ENCODE results near the gene L3MBTL1. TPM values are rescaled to one million over a fixed set of nuclear protein-coding genes. Genes with fewer than 3 reads are reported as not detected.

L3MBTL1 gene
- total RNA-seq, 2 experiments from 2014 or later = 5.6 to 6.7 TPM

- Mint-ChIP-seq H3K36me3 (ENCODE audit: low read depth) (peaks cover 2% of the 10 kb centered on the region), H3K4me1 (ENCODE audit: low read depth) (no peaks in the 10 kb centered on the region), H3K9me3 (ENCODE audit: insufficient read depth) (no peaks in the 10 kb centered on the region), H3K27ac (no peak overlapping the region), H3K4me3 (no peak overlapping the region), H3K27me3 (ENCODE audit: low read depth) (no peaks in the 10 kb centered on the region)
- ATAC-seq (no peak), DNase-seq (no peak)
- ChIA-PET POLR2A (no interaction called here), CTCF (no interaction called here)
These were observed 40.9 kb downstream of the L3MBTL1 start for GRCh38 chr20:43548273-43548880.

- H3K9me3 Mint-ChIP-seq (ENCODE audit: insufficient read depth) = no peaks in the 10 kb centered on the region
- H3K4me3 Mint-ChIP-seq = no peak overlapping the region
- DNase-seq = no peak
- H3K27me3 Mint-ChIP-seq (ENCODE audit: low read depth) = peaks cover 3% of the 10 kb centered on the region
- H3K4me1 Mint-ChIP-seq (ENCODE audit: low read depth) = no peaks in the 10 kb centered on the region
- ATAC-seq = no peak
- ChIA-PET CTCF (interaction anchor here (1.2 kb wide), 1 partner anchor 11 kb away, joined by 7 read pairs; no protein-coding TSS in a partner anchor), POLR2A (no interaction called here)
- peaks cover 2% of the 10 kb centered on the region for H3K36me3 Mint-ChIP-seq (ENCODE audit: low read depth)
- H3K27ac Mint-ChIP-seq = no peak overlapping the region
These were observed 42.0 kb downstream of the L3MBTL1 start for GRCh38 chr20:43549416-43550065.

GRCh38 chr20:43550456-43550855 is 43.0 kb downstream of the L3MBTL1 start:
- peaks cover 3% of the 10 kb centered on the region for H3K27me3 Mint-ChIP-seq (ENCODE audit: low read depth)
- CTCF ChIA-PET = interaction anchor here (1.2 kb wide), 1 partner anchor 12 kb away, joined by 7 read pairs; no protein-coding TSS in a partner anchor

GRCh38 chr20:43554369-43554768 is 46.9 kb downstream of the L3MBTL1 start:
- CTCF ChIA-PET = no interaction called here
- Mint-ChIP-seq H3K27me3 (ENCODE audit: low read depth) (peaks cover 3% of the 10 kb centered on the region), H3K4me1 (ENCODE audit: low read depth) (no peaks in the 10 kb centered on the region), H3K27ac (no peak overlapping the region), H3K9me3 (ENCODE audit: insufficient read depth) (no peaks in the 10 kb centered on the region), H3K4me3 (no peak overlapping the region), H3K36me3 (ENCODE audit: low read depth) (no peaks in the 10 kb centered on the region)
- DNase-seq (no peak), ATAC-seq (no peak)
- POLR2A ChIA-PET = no interaction called here

More at GRCh38 chr20:43550456-43550855, 43.0 kb downstream of the L3MBTL1 start:
- POLR2A ChIA-PET = no interaction called here
- no peak for DNase-seq
- no peak overlapping the region for H3K4me3 Mint-ChIP-seq
- peaks cover 2% of the 10 kb centered on the region for H3K36me3 Mint-ChIP-seq (ENCODE audit: low read depth)
- H3K27ac Mint-ChIP-seq = no peak overlapping the region
- ATAC-seq = no peak
- no peaks in the 10 kb centered on the region for H3K9me3 Mint-ChIP-seq (ENCODE audit: insufficient read depth)
- H3K4me1 Mint-ChIP-seq (ENCODE audit: low read depth) = no peaks in the 10 kb centered on the region

GRCh38 chr20:43558412-43559146 is 51.1 kb downstream of the L3MBTL1 start, which contains the start of gene SGK2:
Gene SGK2, plus strand, starts transcription at chr20:43559027. Its CDS starts 7,469 bp downstream, at chr20:43566496.
- Mint-ChIP-seq H3K27ac (no peak within 1 kb of the TSS), H3K36me3 (ENCODE audit: low read depth) (no peaks in the 10 kb centered on the region)
- DNase-seq = no peak

GRCh38 chr20:43559147-43559987 is 51.9 kb downstream of the L3MBTL1 start:
- Mint-ChIP-seq H3K27ac (no peak overlapping the region), H3K9me3 (ENCODE audit: insufficient read depth) (no peaks in the 10 kb centered on the region), H3K4me1 (ENCODE audit: low read depth) (no peaks in the 10 kb centered on the region), H3K4me3 (no peak overlapping the region), H3K27me3 (ENCODE audit: low read depth) (peaks cover 4% of the 10 kb centered on the region), H3K36me3 (ENCODE audit: low read depth) (no peaks in the 10 kb centered on the region)
- ChIA-PET POLR2A (no interaction called here), CTCF (interaction anchor here (1.0 to 1.1 kb wide), 2 partner anchors 8 to 21 kb away, joined by 3 to 7 read pairs; no protein-coding TSS in a partner anchor)
- ATAC-seq (no peak), DNase-seq (no peak)

More at GRCh38 chr20:43558412-43559146, 51.1 kb downstream of the L3MBTL1 start, which contains the start of gene SGK2:
- POLR2A ChIA-PET = no interaction called here
- ATAC-seq = no peak
- Mint-ChIP-seq H3K9me3 (ENCODE audit: insufficient read depth) (no peaks in the 10 kb centered on the region), H3K4me1 (ENCODE audit: low read depth) (no peaks in the 10 kb centered on the region), H3K4me3 (no peak within 1 kb of the TSS), H3K27me3 (ENCODE audit: low read depth) (peaks cover 5% of the 10 kb centered on the region)
- CTCF ChIA-PET = interaction anchor here (1.0 to 1.1 kb wide), 2 partner anchors 9 to 20 kb away, joined by 3 to 7 read pairs; no protein-coding TSS in a partner anchor

GRCh38 chr20:43560974-43561373 is 53.5 kb downstream of the L3MBTL1 start:
- H3K4me3 Mint-ChIP-seq = no peak overlapping the region
- ChIA-PET CTCF (no interaction called here), POLR2A (no interaction called here)
- DNase-seq = no peak
- peaks cover 2% of the 10 kb centered on the region for H3K27me3 Mint-ChIP-seq (ENCODE audit: low read depth)
- no peaks in the 10 kb centered on the region for H3K4me1 Mint-ChIP-seq (ENCODE audit: low read depth)
- no peaks in the 10 kb centered on the region for H3K9me3 Mint-ChIP-seq (ENCODE audit: insufficient read depth)
- ATAC-seq = no peak
- no peak overlapping the region for H3K27ac Mint-ChIP-seq
- no peaks in the 10 kb centered on the region for H3K36me3 Mint-ChIP-seq (ENCODE audit: low read depth)

GRCh38 chr20:43563429-43563828 is 55.9 kb downstream of the L3MBTL1 start:
- H3K9me3 Mint-ChIP-seq (ENCODE audit: insufficient read depth) = no peaks in the 10 kb centered on the region
- peaks cover 2% of the 10 kb centered on the region for H3K27me3 Mint-ChIP-seq (ENCODE audit: low read depth)
- ChIA-PET POLR2A (no interaction called here), CTCF (no interaction called here)
- no peaks in the 10 kb centered on the region for H3K36me3 Mint-ChIP-seq (ENCODE audit: low read depth)
- no peak overlapping the region for H3K4me3 Mint-ChIP-seq
- ATAC-seq = no peak
- no peak overlapping the region for H3K27ac Mint-ChIP-seq
- no peak for DNase-seq
- no peaks in the 10 kb centered on the region for H3K4me1 Mint-ChIP-seq (ENCODE audit: low read depth)

- ChIA-PET CTCF (no interaction called here), POLR2A (no interaction called here)
- no peaks in the 10 kb centered on the region for H3K4me1 Mint-ChIP-seq (ENCODE audit: low read depth)
- no peak for DNase-seq
- H3K27me3 Mint-ChIP-seq (ENCODE audit: low read depth) = peaks cover 2% of the 10 kb centered on the region
- ATAC-seq = no peak
- H3K4me3 Mint-ChIP-seq = no peak overlapping the region
- no peaks in the 10 kb centered on the region for H3K9me3 Mint-ChIP-seq (ENCODE audit: insufficient read depth)
- H3K27ac Mint-ChIP-seq = no peak overlapping the region
- no peaks in the 10 kb centered on the region for H3K36me3 Mint-ChIP-seq (ENCODE audit: low read depth)
These were observed 56.5 kb downstream of the L3MBTL1 start for GRCh38 chr20:43563991-43564390.

- Mint-ChIP-seq H3K27ac (no peak overlapping the region), H3K36me3 (ENCODE audit: low read depth) (no peaks in the 10 kb centered on the region), H3K9me3 (ENCODE audit: insufficient read depth) (no peaks in the 10 kb centered on the region), H3K4me1 (ENCODE audit: low read depth) (no peaks in the 10 kb centered on the region), H3K27me3 (ENCODE audit: low read depth) (peaks cover 2% of the 10 kb centered on the region), H3K4me3 (no peak overlapping the region)
- ChIA-PET CTCF (no interaction called here), POLR2A (no interaction called here)
- ATAC-seq (no peak), DNase-seq (no peak)
These were observed 57.0 kb downstream of the L3MBTL1 start for GRCh38 chr20:43564455-43564854.

- DNase-seq (no peak), ATAC-seq (no peak)
- Mint-ChIP-seq H3K4me1 (ENCODE audit: low read depth) (no peaks in the 10 kb centered on the region), H3K36me3 (ENCODE audit: low read depth) (no peaks in the 10 kb centered on the region), H3K4me3 (no peak overlapping the region), H3K9me3 (ENCODE audit: insufficient read depth) (no peaks in the 10 kb centered on the region), H3K27me3 (ENCODE audit: low read depth) (peaks cover 2% of the 10 kb centered on the region), H3K27ac (no peak overlapping the region)
- POLR2A ChIA-PET = no interaction called here
- CTCF ChIA-PET = no interaction called here
These were observed 57.7 kb downstream of the L3MBTL1 start for GRCh38 chr20:43564993-43565757.

Measured in activated CD8-positive, alpha-beta T cell treated with anti-CD3 and anti-CD28 coated beads, Interleukin-2, amount 10 ng/mL, durations not matched to agents 7 days and 5 days (primary cell).